ENCODE measurements around the gene KHK.

Gene KHK

GRCh38 chr2:27133905-27134780 is 47.6 kb downstream of the KHK start, which contains the start of gene PREB:
TSS of gene PREB (minus strand) at chr2:27134636. CDS start at chr2:27134421, 215 bp downstream.
- Histone ChIP-seq H3K4me1 (ENCODE audit: control insufficient read depth, low read length) (peaks cover 17% of the 10 kb centered on the region), H4K20me1 (ENCODE audit: control insufficient read depth, insufficient read depth, low read depth, low read length) (no peaks in the 10 kb centered on the region; the same call in 1 of the 2 replicates), H3K4me3 (ENCODE audit: low read length) (peak within 1 kb of the TSS; percentile 97), H3K27me3 (ENCODE audit: control insufficient read depth, low read length) (no peaks in the 10 kb centered on the region), H3K4me2 (ENCODE audit: low read length) (peak within 1 kb of the TSS; percentile 75), H3F3A (ENCODE audit: control insufficient read depth, insufficient read depth) (no peaks in the 10 kb centered on the region), H3K36me3 (ENCODE audit: control insufficient read depth, low read length) (peaks cover 47% of the 10 kb centered on the region), H3K27ac (ENCODE audit: low read depth, low read length) (peak within 1 kb of the TSS; percentile 38), H3K79me2 (ENCODE audit: control insufficient read depth, low read length) (peaks cover 22% of the 10 kb centered on the region), H3K9me2 (replicated peaks; ENCODE audit: control insufficient read depth, low read length) (no peaks in the 10 kb centered on the region), H3K9me3 (ENCODE audit: control insufficient read depth, insufficient read depth, low read length) (no peaks in the 10 kb centered on the region)
- TF ChIP-seq EZH2phosphoT487 (IDR thresholded peaks at IDR 0.05; ENCODE audit: borderline replicate concordance, low read length) (no peak), CTCF (IDR thresholded peaks at IDR 0.05; ENCODE audit: low read depth, low read length, poor library complexity, severe bottlenecking) (peak; percentile 59)

- H3K27me3 ChIP-seq (ENCODE audit: control insufficient read depth, low read length): no peaks in the 10 kb centered on the region
- peaks cover 39% of the 10 kb centered on the region for H3K36me3 ChIP-seq (ENCODE audit: control insufficient read depth, low read length)
- TF ChIP-seq CTCF (IDR thresholded peaks at IDR 0.05; ENCODE audit: low read depth, low read length, poor library complexity, severe bottlenecking) (no peak), EZH2phosphoT487 (IDR thresholded peaks at IDR 0.05; ENCODE audit: borderline replicate concordance, low read length) (no peak)
- peak overlapping the region; percentile 75 for H3K4me2 ChIP-seq (ENCODE audit: low read length)
- no peaks in the 10 kb centered on the region; the same call in 1 of the 2 replicates for H4K20me1 ChIP-seq (ENCODE audit: control insufficient read depth, insufficient read depth, low read depth, low read length)
- H3K9me2 ChIP-seq (replicated peaks; ENCODE audit: control insufficient read depth, low read length): no peaks in the 10 kb centered on the region
- no peak overlapping the region for H3K27ac ChIP-seq (ENCODE audit: low read depth, low read length)
- H3K79me2 ChIP-seq (ENCODE audit: control insufficient read depth, low read length): peaks cover 22% of the 10 kb centered on the region
- H3K4me3 ChIP-seq (ENCODE audit: low read length): peak overlapping the region; percentile 97
- no peaks in the 10 kb centered on the region for H3F3A ChIP-seq (ENCODE audit: control insufficient read depth, insufficient read depth)
- peaks cover 17% of the 10 kb centered on the region for H3K4me1 ChIP-seq (ENCODE audit: control insufficient read depth, low read length)
- H3K9me3 ChIP-seq (ENCODE audit: control insufficient read depth, insufficient read depth, low read length): no peaks in the 10 kb centered on the region
These were observed 48.4 kb downstream of the KHK start for GRCh38 chr2:27134781-27135477.

GRCh38 chr2:27135478-27135955 is 48.9 kb downstream of the KHK start:
- TF ChIP-seq CTCF (IDR thresholded peaks at IDR 0.05; ENCODE audit: low read depth, low read length, poor library complexity, severe bottlenecking) (no peak), EZH2phosphoT487 (IDR thresholded peaks at IDR 0.05; ENCODE audit: borderline replicate concordance, low read length) (no peak)
- no peak overlapping the region for H3K27ac ChIP-seq (ENCODE audit: low read depth, low read length)
- H3K4me2 ChIP-seq (ENCODE audit: low read length): peak overlapping the region; percentile 75; the same call in 1 of the 2 replicates

More at GRCh38 chr2:27135478-27135955, 48.9 kb downstream of the KHK start:
- H4K20me1 ChIP-seq (ENCODE audit: control insufficient read depth, insufficient read depth, low read depth, low read length): no peaks in the 10 kb centered on the region; the same call in 1 of the 2 replicates
- H3K9me2 ChIP-seq (replicated peaks; ENCODE audit: control insufficient read depth, low read length): no peaks in the 10 kb centered on the region
- no peaks in the 10 kb centered on the region for H3K9me3 ChIP-seq (ENCODE audit: control insufficient read depth, insufficient read depth, low read length)
- peaks cover 34% of the 10 kb centered on the region for H3K36me3 ChIP-seq (ENCODE audit: control insufficient read depth, low read length)
- H3K27me3 ChIP-seq (ENCODE audit: control insufficient read depth, low read length): no peaks in the 10 kb centered on the region
- H3F3A ChIP-seq (ENCODE audit: control insufficient read depth, insufficient read depth): no peaks in the 10 kb centered on the region
- no peak overlapping the region for H3K4me3 ChIP-seq (ENCODE audit: low read length)
- H3K79me2 ChIP-seq (ENCODE audit: control insufficient read depth, low read length): peaks cover 22% of the 10 kb centered on the region
- H3K4me1 ChIP-seq (ENCODE audit: control insufficient read depth, low read length): peaks cover 17% of the 10 kb centered on the region

Data from DOHH2 (cell line).